Spleen (tissue), 7 donors: Measurements from ENCODE around the gene PIP5K1B.

Experiments
- POLR2A ChIP-seq, 3 donors: fragments of 450-650 bp; IDR thresholded peaks; one replicate each; pipeline ENCODE4 v1.5.1; 2017; ENCODE audit warnings: antibody characterized with exemption in 3 of 3, mild to moderate bottlenecking in 1 of 3
- TF ChIP-seq, protein P1 (sequence below), 11 experiments: fragments of 200-600 bp in 7 of 11; fragments of 450-650 bp in 4 of 11; sonication (generic) in 4 of 11; IDR thresholded peaks in 8 of 11; conservative IDR thresholded peaks in 3 of 11; 1 replicate in 7 of 11; 2 replicates in 4 of 11; pipeline versions ENCODE4 v1.4.0 to v1.8.0; 2016 to 2021; ENCODE audit warnings: antibody characterized with exemption in 11 of 11, inconsistent platforms in 4 of 11, mild to moderate bottlenecking in 1 of 11
- donor health status: DM: no; HTN: no; CAD: no; lungs with moderate emphysema.
- donor health status: DM: no; HTN: no; CAD: no.
- donor health status: DM: no; HTN: no; CAD: no.

DNA sequence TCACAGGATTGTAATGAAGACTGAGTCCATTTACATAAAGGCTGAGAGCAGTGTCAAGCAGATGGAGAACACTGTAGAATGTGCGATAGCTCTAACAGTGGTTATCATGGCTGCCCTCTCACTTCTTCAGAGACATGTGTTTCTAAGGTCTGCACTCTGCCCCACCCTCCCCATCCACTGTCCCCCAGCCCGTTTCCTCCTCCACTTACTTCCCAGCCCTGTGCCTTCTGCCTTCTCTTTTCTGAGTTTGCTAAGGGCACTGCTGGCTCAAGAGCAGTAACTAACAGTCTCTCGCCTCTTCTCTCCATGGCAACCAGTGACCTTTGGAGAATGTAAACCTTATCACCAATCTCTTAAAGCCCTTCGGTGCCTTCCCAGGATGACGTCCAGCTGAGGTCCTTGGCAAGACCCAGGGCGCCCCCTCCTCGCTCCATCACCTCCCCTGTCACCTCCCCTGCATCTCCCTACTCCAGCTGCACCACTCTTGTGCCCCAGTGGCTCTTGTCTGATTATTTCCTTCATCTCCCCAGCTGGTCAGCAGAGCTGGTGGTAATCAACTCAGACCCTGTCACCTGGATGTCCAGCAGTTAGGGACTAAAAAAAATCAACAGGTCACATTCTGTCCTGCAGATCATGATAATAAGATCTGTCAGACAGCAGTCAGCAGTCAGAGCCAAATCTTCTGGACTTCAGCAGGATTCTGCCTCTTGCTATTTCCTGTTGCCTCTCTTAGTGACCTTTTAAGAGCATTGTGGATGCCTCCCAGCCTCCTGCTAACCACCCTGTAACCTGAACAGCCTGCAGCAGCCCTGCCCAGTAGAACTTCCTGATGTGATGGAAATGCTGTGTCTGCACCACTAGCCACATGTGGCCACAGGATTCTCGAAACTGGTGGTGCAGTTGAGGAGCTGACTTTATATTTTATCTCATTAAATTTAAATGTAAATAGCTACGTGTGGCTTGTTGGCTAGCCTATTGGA, 339.5 kb downstream of the PIP5K1B start:
- TF ChIP-seq, protein P1, sequence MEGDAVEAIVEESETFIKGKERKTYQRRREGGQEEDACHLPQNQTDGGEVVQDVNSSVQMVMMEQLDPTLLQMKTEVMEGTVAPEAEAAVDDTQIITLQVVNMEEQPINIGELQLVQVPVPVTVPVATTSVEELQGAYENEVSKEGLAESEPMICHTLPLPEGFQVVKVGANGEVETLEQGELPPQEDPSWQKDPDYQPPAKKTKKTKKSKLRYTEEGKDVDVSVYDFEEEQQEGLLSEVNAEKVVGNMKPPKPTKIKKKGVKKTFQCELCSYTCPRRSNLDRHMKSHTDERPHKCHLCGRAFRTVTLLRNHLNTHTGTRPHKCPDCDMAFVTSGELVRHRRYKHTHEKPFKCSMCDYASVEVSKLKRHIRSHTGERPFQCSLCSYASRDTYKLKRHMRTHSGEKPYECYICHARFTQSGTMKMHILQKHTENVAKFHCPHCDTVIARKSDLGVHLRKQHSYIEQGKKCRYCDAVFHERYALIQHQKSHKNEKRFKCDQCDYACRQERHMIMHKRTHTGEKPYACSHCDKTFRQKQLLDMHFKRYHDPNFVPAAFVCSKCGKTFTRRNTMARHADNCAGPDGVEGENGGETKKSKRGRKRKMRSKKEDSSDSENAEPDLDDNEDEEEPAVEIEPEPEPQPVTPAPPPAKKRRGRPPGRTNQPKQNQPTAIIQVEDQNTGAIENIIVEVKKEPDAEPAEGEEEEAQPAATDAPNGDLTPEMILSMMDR (IDR thresholded peaks at IDR 0.05 in 8 of 11, conservative IDR thresholded peaks at IDR 0.05 in 3 of 11), result no peak
- TF ChIP-seq POLR2A (IDR thresholded peaks at IDR 0.05), result no peak
